HepG2 (cell line): ENCODE data around the gene BMP6. TPM values are rescaled to one million over a fixed set of nuclear protein-coding genes. Genes with fewer than 3 reads are reported as not detected.

ENCODE experiments used
- ADNP ChIP-seq: sonication (generic); formaldehyde crosslinking; IDR thresholded peaks from 2 replicates; pipeline ENCODE4 v1.4.0; 2020; ENCODE audit warnings: missing genetic modification reagents
- ARNTL ChIP-seq: sonication (generic); formaldehyde crosslinking; IDR thresholded peaks from 2 replicates; pipeline ENCODE4 v1.4.0; 2020; ENCODE audit warnings: mild to moderate bottlenecking, missing genetic modification reagents
- BCLAF1 ChIP-seq: fragments of 450-650 bp; IDR thresholded peaks from 2 replicates; pipeline ENCODE4 v1.6.1; 2017; ENCODE audit warnings: mild to moderate bottlenecking
- CENPBD1 ChIP-seq: sonication (generic); formaldehyde crosslinking; IDR thresholded peaks from 2 replicates; pipeline ENCODE4 v1.8.0; 2022; ENCODE audit warnings: missing genetic modification reagents, low read depth, mild to moderate bottlenecking, borderline replicate concordance
- ELF1 ChIP-seq: sonication (generic); formaldehyde crosslinking; IDR thresholded peaks from 2 replicates; pipeline ENCODE4 v1.4.0; 2020; ENCODE audit warnings: missing genetic modification reagents
- GMEB2 ChIP-seq: IDR thresholded peaks from 2 replicates; pipeline ENCODE4 v1.6.1; 2016; ENCODE audit warnings: missing biosample characterization, missing genetic modification reagents, low read depth
- IKZF1 ChIP-seq: fragments of 450-650 bp; IDR thresholded peaks from 2 replicates; pipeline ENCODE4 v1.7.1; 2016
- IRX3 ChIP-seq: sonication (generic); formaldehyde crosslinking; IDR thresholded peaks from 2 replicates; pipeline ENCODE4 v1.8.1; 2023; ENCODE audit warnings: mild to moderate bottlenecking, low read depth, missing genetic modification reagents, borderline replicate concordance
- MEIS2 ChIP-seq: sonication (generic); formaldehyde crosslinking; IDR thresholded peaks from 2 replicates; pipeline ENCODE4 v1.9.0; 2021; ENCODE audit warnings: mild to moderate bottlenecking, missing genetic modification reagents
- NCOR1 ChIP-seq: fragments of 200-600 bp; sonication (generic); IDR thresholded peaks from 2 replicates; pipeline ENCODE4 v1.7.0; 2017; ENCODE audit warnings: antibody characterized with exemption, low read length, borderline replicate concordance
- PHF20 ChIP-seq: sonication (generic); formaldehyde crosslinking; IDR thresholded peaks from 2 replicates; pipeline ENCODE4 v1.5.0; 2020; ENCODE audit warnings: mild to moderate bottlenecking, missing genetic modification reagents
- POLR2AphosphoS2 ChIP-seq: IDR thresholded peaks from 2 replicates; pipeline ENCODE4 v1.6.1; 2011; ENCODE audit warnings: low read depth, low read length, improper control_type of control experiment
- SMC3 ChIP-seq: IDR thresholded peaks from 2 replicates; pipeline ENCODE4 v1.6.1; 2011; ENCODE audit warnings: low read length, improper control_type of control experiment
- TSC22D2 ChIP-seq: sonication (generic); formaldehyde crosslinking; IDR thresholded peaks from 2 replicates; pipeline ENCODE4 v1.5.1; 2020; ENCODE audit warnings: missing genetic modification reagents, mild to moderate bottlenecking, borderline replicate concordance
- ZBTB46 ChIP-seq: sonication (generic); formaldehyde crosslinking; IDR thresholded peaks from 2 replicates; pipeline ENCODE4 v1.4.0; 2020; ENCODE audit warnings: mild to moderate bottlenecking, missing genetic modification reagents, borderline replicate concordance
- ZNF18 ChIP-seq: sonication (generic); formaldehyde crosslinking; IDR thresholded peaks from 2 replicates; pipeline ENCODE4 v1.8.0; 2022; ENCODE audit warnings: mild to moderate bottlenecking, missing genetic modification reagents; ENCODE audit not compliant: insufficient replicate concordance
- ZNF232 ChIP-seq: sonication (generic); formaldehyde crosslinking; IDR thresholded peaks from 2 replicates; pipeline ENCODE4 v1.4.0; 2020; ENCODE audit warnings: missing genetic modification reagents, borderline replicate concordance
- ZNF276 ChIP-seq: sonication (generic); formaldehyde crosslinking; IDR thresholded peaks from 2 replicates; pipeline ENCODE4 v1.4.0; 2020; ENCODE audit warnings: mild to moderate bottlenecking, low read depth, missing genetic modification reagents
- polyA plus RNA-seq, 8 experiments: library from polyadenylated mRNA; depleted of rRNA in 3 of 8; stranded (reverse) in 7 of 8; unstranded in 1 of 8; fragments of >200 nt; fragmentation: Illumina TruSeq in 4 of 8; extraction: Trizol in 4 of 8; gene quantifications; 2 replicates each; pipeline versions ENCODE4 v1.2.1 to v1.2.3, GENCODE V29; 2011 to 2016; ENCODE audit warnings: low read depth in 4 of 8, missing spikeins in 1 of 8, mixed read lengths in 1 of 8; ENCODE audit not compliant: insufficient read depth in 1 of 8
- total RNA-seq, 5 experiments: library from RNA; depleted of rRNA; stranded (reverse); fragments of >200 nt; fragmentation: Illumina TruSeq; extraction: Trizol; gene quantifications; 2 replicates each; pipeline ENCODE4 v1.2.3, GENCODE V29; 2016; ENCODE audit warnings: low read depth in 1 of 5

The BMP6 gene
- total and polyA plus RNA-seq, 2 of the 13 experiments (the other 11 are each of a cell fraction or from before 2014, with no cell fraction given), result 0.09 to 0.18 TPM

GRCh38 chr6:7697820-7698623 is 27.9 kb upstream of the BMP6 start (continued):
- TF ChIP-seq ZNF276 (no peak), NCOR1 (no peak), CENPBD1 (CRISPR knock-in tag) (no peak), MEIS2 (CRISPR knock-in tag) (no peak; the same call in 1 of the 2 replicates), PHF20 (CRISPR knock-in tag) (no peak), ZNF232 (CRISPR knock-in tag) (no peak), ZNF18 (CRISPR knock-in tag) (no peak), ADNP (no peak), ZBTB46 (CRISPR knock-in tag) (no peak), ELF1 (no peak; the same call in 1 of the 2 replicates), GMEB2 (CRISPR knock-in tag) (no peak), ARNTL (CRISPR knock-in tag) (no peak), SMC3 (peak; percentile 37; the same call in 1 of the 2 replicates), BCLAF1 (no peak), TSC22D2 (CRISPR knock-in tag) (no peak), POLR2AphosphoS2 (no peak), IRX3 (no peak), IKZF1 (no peak)
